MM.1S (cell line): ENCODE data around the gene EN2.

Experiments
- DNase-seq: peaks from one replicate; pipeline ENCODE4 v3.0.0-alpha.2; 2015
- H2AFZ ChIP-seq: fragments of 300-600 bp; sonication (generic); 2 replicates; pipeline ENCODE4 v1.6.0; 2016; ENCODE audit warnings: antibody characterized with exemption, low read length
- H3F3A ChIP-seq: fragments of 300-600 bp; sonication (generic); 2 replicates; pipeline ENCODE4 v1.6.1; 2016; ENCODE audit warnings: mild to moderate bottlenecking, antibody characterized with exemption, low read length, moderate library complexity, mixed read lengths; ENCODE audit not compliant: insufficient read depth
- H3K27ac ChIP-seq: fragments of 300-600 bp; sonication (generic); 2 replicates; pipeline ENCODE4 v1.5.1; 2016; ENCODE audit warnings: mild to moderate bottlenecking, low read length
- H3K27me3 ChIP-seq: fragments of 300-600 bp; sonication (generic); replicated peaks from 2 replicates; pipeline ENCODE4 v1.6.0; 2016; ENCODE audit warnings: low read length; ENCODE audit not compliant: insufficient read depth
- H3K36me3 ChIP-seq: fragments of 300-600 bp; sonication (generic); replicated peaks from 2 replicates; pipeline ENCODE4 v1.6.1; 2016; ENCODE audit warnings: mild to moderate bottlenecking, low read length, mixed read lengths; ENCODE audit not compliant: insufficient read depth
- H3K4me1 ChIP-seq: fragments of 300-600 bp; sonication (generic); 2 replicates; pipeline ENCODE4 v1.6.1; 2016; ENCODE audit warnings: low read length, mixed read lengths
- H3K4me2 ChIP-seq: fragments of 300-600 bp; sonication (generic); 2 replicates; pipeline ENCODE4 v1.6.0; 2016; ENCODE audit warnings: low read depth, low read length
- H3K4me3 ChIP-seq: fragments of 300-600 bp; sonication (generic); 2 replicates; pipeline ENCODE4 v1.5.1; 2016; ENCODE audit warnings: low read length, mixed read lengths
- H3K79me2 ChIP-seq: fragments of 300-600 bp; sonication (generic); 2 replicates; pipeline ENCODE4 v1.6.1; 2016; ENCODE audit warnings: mixed run types, low read length, mixed read lengths
- H3K9ac ChIP-seq: fragments of 300-600 bp; sonication (generic); 2 replicates; pipeline ENCODE4 v1.6.1; 2016; ENCODE audit warnings: low read length, mixed read lengths
- H3K9me2 ChIP-seq: fragments of 300-600 bp; sonication (generic); replicated peaks from 2 replicates; pipeline ENCODE4 v1.6.1; 2016; ENCODE audit warnings: mild to moderate bottlenecking, low read length, mixed read lengths; ENCODE audit not compliant: insufficient read depth
- H3K9me3 ChIP-seq: fragments of 300-600 bp; sonication (generic); replicated peaks from 2 replicates; pipeline ENCODE4 v1.6.1; 2016; ENCODE audit warnings: mild to moderate bottlenecking, low read length, mixed read lengths; ENCODE audit not compliant: insufficient read depth
- H4K20me1 ChIP-seq: fragments of 300-600 bp; sonication (generic); 2 replicates; pipeline ENCODE4 v1.6.1; 2016; ENCODE audit warnings: mild to moderate bottlenecking, low read length, moderate library complexity, mixed read lengths; ENCODE audit not compliant: insufficient read depth
- EZH2 ChIP-seq: fragments of 300-600 bp; sonication (generic); optimal IDR thresholded peaks from 2 replicates; pipeline ENCODE3; 2017; ENCODE audit warnings: low read depth, mild to moderate bottlenecking, antibody characterized with exemption, low read length, mixed read lengths
- EZH2phosphoT487 ChIP-seq: fragments of 300-600 bp; sonication (generic); IDR thresholded peaks from 2 replicates; pipeline ENCODE4 v1.6.1; 2018; ENCODE audit warnings: antibody characterized with exemption, low read length
- TF ChIP-seq, protein P1 (sequence below): fragments of 300-600 bp; sonication (generic); IDR thresholded peaks from 2 replicates; pipeline ENCODE4 v1.5.1; 2016; ENCODE audit warnings: antibody characterized with exemption, low read length, mixed read lengths

EN2 gene

DNA sequence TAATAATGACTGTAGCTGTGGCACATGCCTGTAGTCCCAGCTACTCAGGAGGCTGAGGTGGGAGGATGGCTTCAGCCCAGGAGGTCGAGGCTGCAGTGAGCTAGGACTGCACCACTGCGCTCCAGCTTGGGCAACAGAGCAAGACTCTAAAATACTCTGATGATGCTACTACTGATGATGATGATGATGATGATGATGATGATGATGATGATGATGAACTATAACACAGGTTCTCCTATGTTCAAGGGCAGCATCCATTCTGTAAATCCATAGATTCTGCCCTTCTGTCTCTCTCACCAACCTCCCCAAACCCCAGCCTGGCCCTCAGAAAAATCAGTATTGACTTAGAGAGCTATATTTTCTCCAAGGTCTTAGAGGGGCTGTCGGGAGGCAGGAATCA is 22.8 kb upstream of the EN2 start:
- H3K27me3 ChIP-seq, result peaks cover 60% of the 10 kb centered on the region
- H3K79me2 ChIP-seq, result no peaks in the 10 kb centered on the region
- no peaks in the 10 kb centered on the region for H3F3A ChIP-seq
- no peak overlapping the region for H2AFZ ChIP-seq
- no peak overlapping the region for H3K4me2 ChIP-seq
- H3K27ac ChIP-seq, result no peak overlapping the region
- H3K4me1 ChIP-seq, result no peaks in the 10 kb centered on the region
- DNase-seq, result no peak
- no peaks in the 10 kb centered on the region for H3K36me3 ChIP-seq
- no peak for TF ChIP-seq EZH2phosphoT487
- no peak for TF ChIP-seq EZH2
- TF ChIP-seq, protein P1, sequence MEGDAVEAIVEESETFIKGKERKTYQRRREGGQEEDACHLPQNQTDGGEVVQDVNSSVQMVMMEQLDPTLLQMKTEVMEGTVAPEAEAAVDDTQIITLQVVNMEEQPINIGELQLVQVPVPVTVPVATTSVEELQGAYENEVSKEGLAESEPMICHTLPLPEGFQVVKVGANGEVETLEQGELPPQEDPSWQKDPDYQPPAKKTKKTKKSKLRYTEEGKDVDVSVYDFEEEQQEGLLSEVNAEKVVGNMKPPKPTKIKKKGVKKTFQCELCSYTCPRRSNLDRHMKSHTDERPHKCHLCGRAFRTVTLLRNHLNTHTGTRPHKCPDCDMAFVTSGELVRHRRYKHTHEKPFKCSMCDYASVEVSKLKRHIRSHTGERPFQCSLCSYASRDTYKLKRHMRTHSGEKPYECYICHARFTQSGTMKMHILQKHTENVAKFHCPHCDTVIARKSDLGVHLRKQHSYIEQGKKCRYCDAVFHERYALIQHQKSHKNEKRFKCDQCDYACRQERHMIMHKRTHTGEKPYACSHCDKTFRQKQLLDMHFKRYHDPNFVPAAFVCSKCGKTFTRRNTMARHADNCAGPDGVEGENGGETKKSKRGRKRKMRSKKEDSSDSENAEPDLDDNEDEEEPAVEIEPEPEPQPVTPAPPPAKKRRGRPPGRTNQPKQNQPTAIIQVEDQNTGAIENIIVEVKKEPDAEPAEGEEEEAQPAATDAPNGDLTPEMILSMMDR, result no peak
- H3K4me3 ChIP-seq, result no peak overlapping the region
- H3K9me3 ChIP-seq, result no peaks in the 10 kb centered on the region
- H3K9ac ChIP-seq, result no peak overlapping the region
- H3K9me2 ChIP-seq, result no peaks in the 10 kb centered on the region
- no peaks in the 10 kb centered on the region for H4K20me1 ChIP-seq

DNA sequence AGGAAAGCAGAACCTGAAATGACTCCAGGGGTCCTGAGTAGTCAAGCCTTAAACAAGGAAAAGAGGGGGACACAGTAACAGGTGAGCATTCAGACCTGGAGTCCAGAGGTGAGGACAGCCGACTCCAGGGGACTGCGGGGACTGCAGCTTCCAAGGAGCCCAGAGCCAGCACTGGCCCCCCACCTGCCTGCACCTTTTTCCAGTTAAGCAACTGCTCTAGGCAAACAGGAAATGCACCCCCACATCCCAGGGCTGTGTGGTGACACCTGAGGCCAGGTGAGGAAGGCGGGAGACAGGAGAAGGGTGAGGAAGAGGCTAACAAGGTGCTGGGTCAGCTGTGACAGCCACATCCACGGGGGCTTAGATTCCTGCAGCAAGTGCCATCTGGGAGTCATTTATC is 20.1 kb upstream of the EN2 start:
- H3K27ac ChIP-seq, result no peak overlapping the region
- H3K4me1 ChIP-seq, result no peaks in the 10 kb centered on the region
- H3K27me3 ChIP-seq, result peaks cover 61% of the 10 kb centered on the region
- no peak overlapping the region for H2AFZ ChIP-seq
- no peak overlapping the region for H3K9ac ChIP-seq
- DNase-seq, result no peak
- no peaks in the 10 kb centered on the region for H3K9me2 ChIP-seq
- no peaks in the 10 kb centered on the region for H3K9me3 ChIP-seq
- no peak overlapping the region for H3K4me3 ChIP-seq
- no peaks in the 10 kb centered on the region for H3F3A ChIP-seq
- no peaks in the 10 kb centered on the region for H4K20me1 ChIP-seq
- TF ChIP-seq, protein P1, result no peak
- no peak for TF ChIP-seq EZH2
- no peak for TF ChIP-seq EZH2phosphoT487
- H3K79me2 ChIP-seq, result no peaks in the 10 kb centered on the region
- H3K4me2 ChIP-seq, result no peak overlapping the region
- H3K36me3 ChIP-seq, result no peaks in the 10 kb centered on the region

DNA sequence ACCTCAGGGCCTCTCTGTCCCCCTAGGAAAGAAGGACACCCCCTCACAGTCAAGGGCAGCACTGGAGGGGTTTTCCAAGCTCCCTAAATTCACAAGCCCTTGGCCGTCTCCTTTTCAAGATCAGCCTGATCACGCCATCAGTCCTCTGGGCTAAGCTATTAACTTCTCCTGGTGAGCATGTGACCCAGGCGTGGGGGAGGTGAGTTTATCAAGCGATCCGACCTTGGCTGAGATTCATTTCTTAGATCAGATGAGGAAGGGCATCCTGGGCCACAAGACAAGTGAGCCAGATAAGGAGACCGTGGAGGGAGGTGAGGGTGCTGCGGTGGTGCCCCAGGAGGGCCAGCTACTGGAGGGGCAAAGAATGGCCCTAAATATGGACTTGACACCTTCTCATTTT is 19.2 kb upstream of the EN2 start:
- H3K27me3 ChIP-seq, result peaks cover 65% of the 10 kb centered on the region
- H3K9me2 ChIP-seq, result no peaks in the 10 kb centered on the region
- TF ChIP-seq EZH2phosphoT487, result no peak
- TF ChIP-seq EZH2, result no peak
- TF ChIP-seq, protein P1, result no peak
- no peak overlapping the region for H3K27ac ChIP-seq
- no peaks in the 10 kb centered on the region for H3K79me2 ChIP-seq
- no peaks in the 10 kb centered on the region for H3K36me3 ChIP-seq
- H3K4me3 ChIP-seq, result no peak overlapping the region
- no peaks in the 10 kb centered on the region for H3K4me1 ChIP-seq
- no peak overlapping the region for H2AFZ ChIP-seq
- DNase-seq, result no peak
- no peak overlapping the region for H3K4me2 ChIP-seq
- H3K9ac ChIP-seq, result no peak overlapping the region
- no peaks in the 10 kb centered on the region for H4K20me1 ChIP-seq
- no peaks in the 10 kb centered on the region for H3F3A ChIP-seq
- H3K9me3 ChIP-seq, result no peaks in the 10 kb centered on the region
